ENCODE measurements around the gene BICDL1. TPM values are rescaled to one million over a fixed set of nuclear protein-coding genes. Genes with fewer than 3 reads are reported as not detected.
A peak's percentile ranks its signal among the peaks of the same experiment; 100 is the strongest.

BICDL1 gene
- total and polyA plus RNA-seq, 8 donors: 2.0 to 23.0 (median 6.8) TPM

GRCh38 chr12:120110550-120111501 lies 121.8 kb downstream of the BICDL1 start:
- DNase-seq: peak in 1 of 6 donors; percentile 59
- Histone ChIP-seq H3K27me3 (no peaks in the 10 kb centered on the region), H3K4me3 (no peak overlapping the region), H3K4me1 (peaks cover 0 to 11% (median 0%) of the 10 kb centered on the region in 3 donors), H3K36me3 (no peaks in the 10 kb centered on the region), H3K27ac (no peak overlapping the region), H3K9me3 (no peaks in the 10 kb centered on the region)
- intact Hi-C loops (cut with DNase I): no loop called here
- 78 to 83% methylated on average over 26 of the region's 26 CpGs for WGBS, 2 donors
- TF ChIP-seq CTCF (IDR thresholded peaks at IDR 0.05): no peak
- peak in 3 of 4 donors; percentile 55 to 83 (median 80) for ATAC-seq
- FAIRE-seq: no peak

GRCh38 chr12:120115066-120115465 lies 126.0 kb downstream of the BICDL1 start:
- no peaks in the 10 kb centered on the region for H3K36me3 ChIP-seq
- no peak for ATAC-seq
- TF ChIP-seq CTCF (IDR thresholded peaks at IDR 0.05): no peak
- H3K4me1 ChIP-seq: peaks cover 0 to 23% (median 15%) of the 10 kb centered on the region in 3 donors
- FAIRE-seq: no peak
- peak overlapping the region in 2 of 4 donors; percentile 78 to 92 for H3K4me3 ChIP-seq
- WGBS, 2 donors: 84 to 87% methylated on average over 3 of the region's 3 CpGs
- no peak overlapping the region for H3K27ac ChIP-seq
- intact Hi-C loops (cut with DNase I): no loop called here
- no peak for DNase-seq
- no peaks in the 10 kb centered on the region for H3K27me3 ChIP-seq
- no peaks in the 10 kb centered on the region for H3K9me3 ChIP-seq

- intact Hi-C loops (cut with DNase I): no loop called here
- peaks cover 0 to 23% (median 15%) of the 10 kb centered on the region in 3 donors for H3K4me1 ChIP-seq
- no peaks in the 10 kb centered on the region for H3K27me3 ChIP-seq
- ATAC-seq (no peak), FAIRE-seq (no peak), DNase-seq (peak in 4 of 6 donors; percentile 27 to 52 (median 42))
- no peaks in the 10 kb centered on the region for H3K36me3 ChIP-seq
- peak overlapping the region; percentile 46 to 92 (median 84) for H3K4me3 ChIP-seq
- no peak for TF ChIP-seq CTCF (IDR thresholded peaks at IDR 0.05)
- H3K9me3 ChIP-seq: no peaks in the 10 kb centered on the region
- 18 to 20% methylated on average over 31 of the region's 31 CpGs for WGBS, 2 donors
- H3K27ac ChIP-seq: peak overlapping the region in 3 of 4 donors; percentile 83 to 90 (median 89)
Observed at GRCh38 chr12:120115692-120116440, 126.8 kb downstream of the BICDL1 start.

- no peak for DNase-seq
- no peak for FAIRE-seq
- no peak for ATAC-seq
- Histone ChIP-seq H3K4me3 (peak within 1 kb of the TSS; percentile 46 to 92 (median 84)), H3K27me3 (no peaks in the 10 kb centered on the region), H3K4me1 (peaks cover 0 to 23% (median 15%) of the 10 kb centered on the region in 3 donors), H3K36me3 (no peaks in the 10 kb centered on the region), H3K9me3 (no peaks in the 10 kb centered on the region), H3K27ac (peak within 1 kb of the TSS; percentile 83 to 90 (median 88))
- WGBS, 2 donors: 0% methylated on average over 3 to 50 of the region's 50 CpGs
- no peak for TF ChIP-seq CTCF (IDR thresholded peaks at IDR 0.05)
- intact Hi-C loops (cut with DNase I): no loop called here
Observed at GRCh38 chr12:120116441-120116791, 127.4 kb downstream of the BICDL1 start, which contains the start of gene RAB35. TSS of gene RAB35 (minus strand) at chr12:120116753. CDS start at chr12:120116650, 103 bp downstream.

All from pancreas (tissue), 10 donors.